SW480 (cell line): Measurements from ENCODE around the gene A2M.
"Not testable (repeated sequence)": the region's sequence is repeated elsewhere in the genome, so short reads cannot be mapped to it uniquely, and the experiment has no call there.

Experiments
- DNase-seq: peaks from one replicate; pipeline ENCODE4 v3.0.0-alpha.2; 2016; ENCODE audit warnings: low spot score

A2M gene

GRCh38 chr12:9115731-9116559 is at the start of gene A2M:
Gene A2M, minus strand, starts transcription at chr12:9115919. Its CDS starts 70 bp downstream, at chr12:9115849.
- DNase-seq: peak; percentile 18

GRCh38 chr12:9163392-9163791 is 47.7 kb upstream of the A2M start:
- DNase-seq: no peak

GRCh38 chr12:9156119-9156518 is 40.4 kb upstream of the A2M start:
- DNase-seq: no peak

GRCh38 chr12:9149372-9149771 is 33.7 kb upstream of the A2M start:
- DNase-seq: no peak

GRCh38 chr12:9148926-9149325 is 33.2 kb upstream of the A2M start:
- no peak for DNase-seq

- DNase-seq: no peak
Observed at GRCh38 chr12:9147461-9147860, 31.7 kb upstream of the A2M start.

- no peak for DNase-seq
Observed at GRCh38 chr12:9144730-9145106, 29.0 kb upstream of the A2M start.

GRCh38 chr12:9143929-9144729 is 28.4 kb upstream of the A2M start:
- DNase-seq: no peak

- DNase-seq: no peak
Observed at GRCh38 chr12:9143137-9143536, 27.4 kb upstream of the A2M start.

- DNase-seq: not testable (repeated sequence)
Observed at GRCh38 chr12:9139588-9140290, 24.0 kb upstream of the A2M start.

GRCh38 chr12:9135903-9136310 is 20.2 kb upstream of the A2M start:
- DNase-seq: no peak

GRCh38 chr12:9134981-9135628 is 19.4 kb upstream of the A2M start:
- peak; percentile 52 for DNase-seq

GRCh38 chr12:9133216-9133916 is 17.6 kb upstream of the A2M start:
- peak; percentile 78 for DNase-seq

- DNase-seq: no peak
Observed at GRCh38 chr12:9132008-9132535, 16.4 kb upstream of the A2M start.

GRCh38 chr12:9130244-9130643 is 14.5 kb upstream of the A2M start:
- DNase-seq: no peak

- no peak for DNase-seq
Observed at GRCh38 chr12:9127936-9128663, 12.4 kb upstream of the A2M start.

GRCh38 chr12:9127484-9127883 is 11.8 kb upstream of the A2M start:
- DNase-seq: no peak

GRCh38 chr12:9124383-9125031 is 8.8 kb upstream of the A2M start:
- no peak for DNase-seq

GRCh38 chr12:9123781-9124382 is 8.2 kb upstream of the A2M start:
- DNase-seq: no peak
